GM21723 (cell line): ENCODE results near the gene SLC29A2.
A peak's percentile ranks its signal among the peaks of the same experiment; 100 is the strongest.
"Not testable (repeated sequence)": the region's sequence is repeated elsewhere in the genome, so short reads cannot be mapped to it uniquely, and the experiment has no call there.

Experiments used
- ATAC-seq: cut with Tn5 transposase; IDR thresholded peaks from one replicate; pipeline ENCODE4 v1.9.1; 2021; ENCODE audit warnings: mild to moderate bottlenecking, moderate library complexity; ENCODE audit not compliant: unreplicated experiment

SLC29A2 gene

GRCh38 chr11:66321606-66322005, 50.0 kb downstream of the SLC29A2 start:
- ATAC-seq: no peak

GRCh38 chr11:66320748-66321147, 50.8 kb downstream of the SLC29A2 start:
- ATAC-seq: not testable (repeated sequence)

GRCh38 chr11:66320289-66320688, 51.3 kb downstream of the SLC29A2 start:
- not testable (repeated sequence) for ATAC-seq

GRCh38 chr11:66318600-66318970, 53.0 kb downstream of the SLC29A2 start:
- no peak for ATAC-seq

- no peak for ATAC-seq
These were observed 53.6 kb downstream of the SLC29A2 start for GRCh38 chr11:66317723-66318599.

GRCh38 chr11:66317322-66317722, 54.2 kb downstream of the SLC29A2 start:
- ATAC-seq: no peak

GRCh38 chr11:66316849-66317251, 54.7 kb downstream of the SLC29A2 start, which contains the start of gene CD248:
TSS of gene CD248 (minus strand) at chr11:66317044. CDS start at chr11:66317027, 17 bp downstream.
- ATAC-seq: no peak

- ATAC-seq: no peak
These were observed 55.4 kb downstream of the SLC29A2 start for GRCh38 chr11:66315921-66316811.

GRCh38 chr11:66315498-66315885, 56.1 kb downstream of the SLC29A2 start:
- ATAC-seq: no peak

GRCh38 chr11:66314561-66315497, 56.7 kb downstream of the SLC29A2 start:
- ATAC-seq: no peak

- no peak for ATAC-seq
These were observed 57.4 kb downstream of the SLC29A2 start for GRCh38 chr11:66314186-66314501.

- ATAC-seq: no peak
These were observed 58.0 kb downstream of the SLC29A2 start for GRCh38 chr11:66313321-66314185.

GRCh38 chr11:66312549-66313320, 58.8 kb downstream of the SLC29A2 start:
- ATAC-seq: peak; percentile 71
